GM18909 (cell line): ENCODE measurements around the gene METTL21A.

Experiments
- ATAC-seq: cut with Tn5 transposase; IDR thresholded peaks from one replicate; pipeline ENCODE4 v1.9.1; 2021; ENCODE audit warnings: mild to moderate bottlenecking; ENCODE audit not compliant: unreplicated experiment, poor library complexity

Gene METTL21A

GRCh38 chr2:207565736-207566500 is 59.3 kb downstream of the METTL21A start:
- no peak for ATAC-seq
